Amygdala (tissue), 56 donors: ENCODE measurements around the gene POGLUT2.

Experiments
- DNase-seq, 56 donors: peaks; one replicate each; lab custom pipeline; 2025; lab: John Stamatoyannopoulos, UW

Gene POGLUT2

GRCh38 chr13:102771298-102772041 is 27.3 kb downstream of the POGLUT2 start:
- DNase-seq: no peak

DNA sequence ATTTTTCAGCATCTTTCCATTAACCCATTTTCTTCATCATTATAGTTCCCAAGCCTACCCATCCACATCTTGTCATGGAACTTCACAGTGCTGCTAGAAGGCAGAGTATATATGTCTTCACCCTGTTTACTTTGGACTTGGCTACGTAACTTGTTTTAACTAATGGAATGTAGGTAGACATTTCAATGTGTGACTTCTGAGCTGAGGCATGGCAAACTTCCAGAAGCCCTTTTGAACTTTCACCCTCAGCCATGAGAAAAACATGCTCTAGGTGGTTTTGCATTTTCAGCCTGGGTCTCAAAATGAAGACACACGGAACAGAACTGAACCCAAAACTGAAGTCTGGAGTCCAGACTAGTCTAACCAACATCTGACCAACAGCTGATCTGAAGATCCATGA is 28.3 kb downstream of the POGLUT2 start:
- no peak for DNase-seq

- DNase-seq: no peak
Observed at GRCh38 chr13:102769679-102770078, 29.1 kb downstream of the POGLUT2 start.

- DNase-seq: no peak
Observed at GRCh38 chr13:102768909-102769308, 29.9 kb downstream of the POGLUT2 start.

GRCh38 chr13:102763741-102764140 is 35.0 kb downstream of the POGLUT2 start:
- DNase-seq: no peak

- DNase-seq: no peak
Observed at GRCh38 chr13:102761071-102761470, 37.7 kb downstream of the POGLUT2 start.

DNA sequence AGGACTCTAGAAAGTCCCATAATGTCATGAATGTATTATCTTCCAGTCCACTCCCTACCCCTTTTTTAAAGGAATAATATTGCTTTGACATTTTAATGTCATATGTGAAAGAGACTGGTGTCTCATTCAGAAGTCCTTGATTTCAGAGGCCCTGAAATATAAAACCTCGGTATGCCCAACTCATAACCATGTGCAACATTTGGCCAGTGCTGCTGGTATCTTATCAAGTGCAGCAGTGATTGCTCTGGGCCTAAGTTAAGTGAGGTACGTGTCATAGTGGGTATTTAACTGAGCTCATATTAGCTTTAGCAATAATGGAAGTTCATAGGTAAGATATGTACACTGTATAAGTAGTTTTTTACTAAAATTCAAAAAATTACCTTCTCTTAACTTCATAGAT is 39.9 kb downstream of the POGLUT2 start:
- DNase-seq: no peak

DNA sequence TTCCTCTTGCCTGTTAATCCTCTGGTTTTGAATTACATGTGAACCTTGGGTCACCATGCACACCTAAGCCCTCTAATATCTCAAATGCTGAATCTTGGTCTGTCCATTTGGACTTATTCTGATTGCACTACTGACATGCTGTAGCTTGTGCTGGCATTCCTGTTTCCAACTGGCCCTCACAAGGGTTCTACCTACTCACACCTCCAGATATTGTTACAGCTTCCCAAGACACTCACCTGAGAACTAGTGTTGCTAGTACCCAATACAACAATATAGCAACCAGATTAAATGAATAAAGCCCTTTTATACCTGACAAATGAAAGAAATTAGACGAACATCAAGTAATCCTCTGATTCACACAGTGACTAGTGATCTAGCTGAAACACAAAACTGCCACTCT is 41.8 kb downstream of the POGLUT2 start:
- no peak for DNase-seq

DNA sequence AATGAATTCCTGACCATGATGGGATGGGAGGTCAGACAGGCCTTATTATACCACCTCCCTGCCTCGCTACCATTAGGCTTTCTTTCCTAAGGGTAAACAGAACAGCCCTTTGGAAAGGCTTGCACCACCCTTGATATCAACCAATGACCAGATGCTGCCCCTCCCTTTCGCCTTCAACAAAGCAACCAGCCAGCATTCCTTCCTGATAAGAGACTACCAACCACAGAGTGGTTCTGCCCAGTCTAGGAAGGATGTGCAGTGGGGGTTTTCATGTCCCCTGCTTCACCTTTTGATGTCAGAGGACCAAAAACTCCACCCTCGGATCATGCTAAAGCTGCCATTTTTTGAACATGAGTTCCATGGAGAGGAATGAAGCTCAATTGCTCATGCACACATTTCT is 46.9 kb downstream of the POGLUT2 start:
- no peak for DNase-seq

DNA sequence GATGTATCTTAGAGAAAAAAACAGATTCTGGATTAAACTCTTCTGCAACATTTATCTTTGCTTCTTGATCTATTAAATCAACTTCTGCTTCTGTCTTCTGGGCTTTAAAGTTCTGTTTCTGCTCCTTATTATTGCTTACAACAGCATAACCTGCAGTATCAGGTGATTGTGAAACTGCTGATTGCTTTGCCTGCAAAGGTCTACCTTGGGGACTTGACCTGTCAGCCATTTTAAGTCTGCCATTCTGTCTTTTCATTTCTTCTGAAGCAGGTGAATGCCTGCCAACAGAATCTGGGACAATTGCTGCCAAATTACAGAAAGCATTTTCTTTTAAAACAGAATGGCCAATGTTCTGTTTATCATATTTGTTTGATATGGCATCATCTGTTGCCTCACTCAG is 56.3 kb downstream of the POGLUT2 start:
- no peak for DNase-seq

- no peak for DNase-seq
Observed at GRCh38 chr13:102742101-102742500, 56.7 kb downstream of the POGLUT2 start.
